Ascending aorta (tissue), 2 donors: ENCODE data around the gene PRR20C. TPM values are rescaled to one million over a fixed set of nuclear protein-coding genes. Genes with fewer than 3 reads are reported as not detected.
A peak's percentile ranks its signal among the peaks of the same experiment; 100 is the strongest.
"Not testable (repeated sequence)": the region's sequence is repeated elsewhere in the genome, so short reads cannot be mapped to it uniquely, and the experiment has no call there.

Experiments
- DNase-seq, 2 donors: peaks; one replicate each; pipeline ENCODE4 v3.0.0-alpha.2; 2019; ENCODE audit warnings: low spot score in 2 of 2
- H3K27ac ChIP-seq, 2 donors: fragments of 200-600 bp; sonication (generic); one replicate each; pipeline ENCODE4 v1.5.1; 2016 to 2017; ENCODE audit warnings: mild to moderate bottlenecking in 1 of 2
- H3K27me3 ChIP-seq: fragments of 200-600 bp; sonication (generic); one replicate; pipeline ENCODE4 v1.5.1; 2017
- H3K36me3 ChIP-seq, 2 donors: fragments of 200-600 bp; sonication (generic); one replicate each; pipeline ENCODE4 v1.5.1; 2016
- H3K4me1 ChIP-seq, 2 donors: fragments of 200-600 bp; sonication (generic); one replicate each; pipeline ENCODE4 v1.5.1; 2016 to 2017; ENCODE audit warnings: mild to moderate bottlenecking in 1 of 2
- H3K4me3 ChIP-seq, 2 donors: fragments of 200-600 bp; sonication (generic); one replicate each; pipeline ENCODE4 v1.5.1; 2016 to 2017; ENCODE audit warnings: mild to moderate bottlenecking in 1 of 2
- H3K9me3 ChIP-seq, 2 donors: fragments of 200-600 bp; sonication (generic); one replicate each; pipeline ENCODE4 v1.5.1; 2016
- CTCF ChIP-seq, 3 experiments: fragments of 200-600 bp in 2 of 3; fragments of 450-650 bp in 1 of 3; sonication (generic) in 2 of 3; IDR thresholded peaks; one replicate each; pipeline ENCODE4 v1.5.1; 2016 to 2019; ENCODE audit warnings: antibody characterized with exemption in 3 of 3, mild to moderate bottlenecking in 1 of 3, moderate library complexity in 1 of 3
- intact Hi-C: fragments of 100-400 bp; cut with DNase I; formaldehyde crosslinking; loops from one replicate; pipeline ENCODE4 v1.15.1; 2023
- total RNA-seq: library from RNA; depleted of rRNA; stranded (reverse); fragments of >200 nt; gene quantifications from one replicate; pipeline ENCODE4 v1.1.0, GENCODE V29; 2016

Gene PRR20C
- total RNA-seq = not detected

DNA sequence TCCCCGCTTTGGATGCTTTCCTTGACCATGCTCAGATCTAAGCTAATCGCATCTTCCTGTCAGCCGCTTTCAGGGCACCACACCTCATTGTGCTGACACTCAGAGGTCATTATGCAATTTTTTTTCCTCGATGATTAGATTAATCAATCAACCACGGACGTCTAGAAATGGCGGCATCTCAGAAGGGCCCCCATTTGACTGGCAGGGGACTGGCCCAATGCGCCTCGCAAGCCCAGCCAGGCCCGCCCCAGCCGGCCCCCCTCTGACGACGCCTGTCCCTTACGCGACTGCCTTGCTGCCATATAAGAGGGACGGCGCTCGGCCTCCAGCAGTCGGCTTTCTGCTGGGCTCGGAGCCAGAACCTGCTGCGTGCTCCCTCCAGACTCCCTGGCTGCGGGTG, at the start of gene PRR20C:
TSS of gene PRR20C (plus strand) at position 301 of the 400 bp plus-strand sequence. CDS start 387 bp downstream, outside the sequence.
- intact Hi-C loops, H3K27ac ChIP-seq, H3K36me3 ChIP-seq, H3K4me1 ChIP-seq, H3K9me3 ChIP-seq, H3K4me3 ChIP-seq, H3K27me3 ChIP-seq, DNase-seq: not testable (repeated sequence)

DNA sequence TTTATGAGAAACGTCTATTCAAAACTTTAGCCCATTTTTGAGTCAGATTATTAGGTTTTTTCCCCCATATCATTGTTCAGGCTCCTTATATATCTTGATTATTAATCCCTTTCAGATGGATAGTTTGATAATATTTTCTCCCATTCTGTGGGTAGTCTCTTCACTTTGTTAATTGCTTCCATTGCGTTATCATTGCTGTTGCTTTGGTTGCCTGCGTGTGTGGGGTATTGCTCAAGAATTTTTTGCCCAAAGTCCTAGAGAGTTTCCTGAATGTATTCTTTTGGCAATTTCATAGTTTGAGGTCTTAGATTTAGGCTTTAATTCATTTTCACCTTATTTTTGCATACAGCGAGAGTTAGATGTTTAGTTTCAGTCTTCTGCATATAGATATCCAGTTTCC, 38.9 kb upstream of the PRR20C start:
- Histone ChIP-seq H3K4me3 (no peak overlapping the region), H3K4me1 (peaks cover 0 to 3% of the 10 kb centered on the region in 2 donors), H3K36me3 (no peaks in the 10 kb centered on the region), H3K27ac (no peak overlapping the region), H3K9me3 (peaks cover 0 to 5% of the 10 kb centered on the region in 2 donors), H3K27me3 (no peaks in the 10 kb centered on the region)
- intact Hi-C loops = no loop called here
- no peak for TF ChIP-seq CTCF (IDR thresholded peaks at IDR 0.05)
- DNase-seq = no peak

- Histone ChIP-seq H3K27me3 (no peaks in the 10 kb centered on the region), H3K27ac (peak overlapping the region in 1 of 2 donors; percentile 43), H3K4me3 (no peak overlapping the region), H3K9me3 (no peaks in the 10 kb centered on the region), H3K4me1 (peaks cover 0 to 10% of the 10 kb centered on the region in 2 donors), H3K36me3 (no peaks in the 10 kb centered on the region)
- no peak for TF ChIP-seq CTCF (IDR thresholded peaks at IDR 0.05)
- intact Hi-C loops = no loop called here
- DNase-seq = peak; percentile 13 to 81
These were observed 30.2 kb upstream of the PRR20C start for GRCh38 chr13:57123681-57124080.

GRCh38 chr13:57128909-57129308, 25.0 kb upstream of the PRR20C start:
- Histone ChIP-seq H3K4me3 (no peak overlapping the region), H3K27ac (no peak overlapping the region), H3K36me3 (no peaks in the 10 kb centered on the region), H3K27me3 (no peaks in the 10 kb centered on the region), H3K9me3 (no peaks in the 10 kb centered on the region), H3K4me1 (peaks cover 0 to 5% of the 10 kb centered on the region in 2 donors)
- no peak for TF ChIP-seq CTCF (IDR thresholded peaks at IDR 0.05)
- intact Hi-C loops = no loop called here
- DNase-seq = no peak

- H3K27ac ChIP-seq = no peak overlapping the region
- H3K4me3 ChIP-seq = no peak overlapping the region
- no peaks in the 10 kb centered on the region for H3K9me3 ChIP-seq
- no peaks in the 10 kb centered on the region for H3K27me3 ChIP-seq
- no peak for TF ChIP-seq CTCF (IDR thresholded peaks at IDR 0.05)
- no peaks in the 10 kb centered on the region for H3K4me1 ChIP-seq
- intact Hi-C loops = no loop called here
- H3K36me3 ChIP-seq = no peaks in the 10 kb centered on the region
- no peak for DNase-seq
These were observed 17.8 kb upstream of the PRR20C start for GRCh38 chr13:57136093-57136492.

DNA sequence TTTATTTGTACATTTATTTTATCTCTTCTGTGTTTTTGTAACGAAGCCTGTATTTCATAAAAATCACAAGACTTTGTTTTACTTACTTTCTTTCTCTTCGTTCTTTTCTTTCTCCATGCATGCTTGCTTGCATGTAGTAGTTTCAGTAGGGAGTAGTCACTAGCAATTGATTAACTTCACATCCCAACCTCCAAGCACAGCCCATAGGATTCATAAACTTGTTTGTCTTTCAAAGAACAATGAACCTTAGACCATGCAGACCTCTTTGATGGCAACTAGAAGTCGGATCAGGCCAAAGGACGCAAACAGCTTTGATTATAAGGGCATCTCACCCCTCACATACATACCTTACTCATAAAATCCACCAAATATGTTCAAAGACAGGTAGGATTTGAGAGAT, 16.3 kb upstream of the PRR20C start:
- no peaks in the 10 kb centered on the region for H3K27me3 ChIP-seq
- no peak overlapping the region for H3K27ac ChIP-seq
- no peak overlapping the region for H3K4me3 ChIP-seq
- H3K9me3 ChIP-seq = no peaks in the 10 kb centered on the region
- intact Hi-C loops = no loop called here
- DNase-seq = no peak
- no peak for TF ChIP-seq CTCF (IDR thresholded peaks at IDR 0.05)
- no peaks in the 10 kb centered on the region for H3K36me3 ChIP-seq
- no peaks in the 10 kb centered on the region for H3K4me1 ChIP-seq
